Panc1 (cell line): ENCODE data around the gene UNC93B1.
"Not testable (repeated sequence)": the region's sequence is repeated elsewhere in the genome, so short reads cannot be mapped to it uniquely, and the experiment has no call there.

Experiments
- CTCF ChIP-seq: fragments of 450-650 bp; IDR thresholded peaks from 2 replicates; pipeline ENCODE4 v1.5.1; 2017; ENCODE audit warnings: mild to moderate bottlenecking
- POLR2AphosphoS5 ChIP-seq: IDR thresholded peaks from 2 replicates; pipeline ENCODE4 v1.6.1; 2012; ENCODE audit warnings: mild to moderate bottlenecking, low read depth, low read length, moderate library complexity

GRCh38 chr11:67995129-67995528 is 8.8 kb downstream of the UNC93B1 start:
- TF ChIP-seq CTCF, POLR2AphosphoS5: not testable (repeated sequence)
